K562 (cell line): ENCODE results near the gene MYO1H. TPM values are rescaled to one million over a fixed set of nuclear protein-coding genes. Genes with fewer than 3 reads are reported as not detected.

ENCODE experiments used
- ARID2 ChIP-seq: fragments of 450-650 bp; IDR thresholded peaks from 2 replicates; pipeline ENCODE4 v1.6.1; 2017; ENCODE audit warnings: antibody characterized with exemption, mild to moderate bottlenecking
- FOXP1 ChIP-seq: sonication (generic); formaldehyde crosslinking; IDR thresholded peaks from 2 replicates; pipeline ENCODE4 v1.8.0; 2022; ENCODE audit warnings: mild to moderate bottlenecking, missing genetic modification reagents
- MAFG ChIP-seq: fragments of 450-650 bp; conservative IDR thresholded peaks from 2 replicates; pipeline ENCODE4 v1.6.1; 2016; ENCODE audit warnings: missing genetic modification characterization, missing compliant biosample characterization
- MTA3 ChIP-seq: fragments of 450-650 bp; formaldehyde crosslinking; IDR thresholded peaks from 2 replicates; pipeline ENCODE4 v1.6.1; 2017; ENCODE audit warnings: mild to moderate bottlenecking, borderline replicate concordance
- REST ChIP-seq, 2 experiments: fragments of 450-650 bp; formaldehyde crosslinking in 1 of 2; IDR thresholded peaks; 2 replicates each; pipeline versions ENCODE4 v1.4.0 to v1.6.1; 2014 to 2020; ENCODE audit warnings: mild to moderate bottlenecking in 2 of 2, borderline replicate concordance in 1 of 2, low read depth in 1 of 2
- SMC3 ChIP-seq: conservative IDR thresholded peaks from 2 replicates; pipeline ENCODE4 v1.6.1; 2011; ENCODE audit warnings: low read depth, low read length, improper control_type of control experiment; ENCODE audit not compliant: insufficient read depth
- polyA plus RNA-seq, 8 experiments: library from polyadenylated mRNA; depleted of rRNA in 4 of 8; stranded (reverse) in 5 of 8; unstranded in 3 of 8; fragments of >200 nt; fragmentation: Nextera tagmentation in 2 of 8; fragmentation: Illumina TruSeq in 1 of 8; extraction: Ambion mirVana in 2 of 8; extraction: Trizol in 1 of 8; gene quantifications; 2 replicates each; pipeline versions ENCODE4 v1.2.1 to v1.2.3, GENCODE V29; 2011 to 2014; ENCODE audit warnings: inconsistent platforms in 1 of 8, missing spikeins in 1 of 8
- total RNA-seq, 7 experiments: library from RNA; depleted of rRNA in 6 of 7; stranded (reverse); fragments of >200 nt in 6 of 7; fragmentation: Illumina TruSeq in 2 of 7; extraction: Trizol in 2 of 7; gene quantifications; 2 replicates each; pipeline versions ENCODE4 v1.2.1 to v1.2.3, GENCODE V29; 2011 to 2021; ENCODE audit warnings: low replicate concordance in 1 of 7

MYO1H gene
- total and polyA plus RNA-seq, 9 of the 15 experiments (the other 6 are each of a cell fraction or from before 2014, with no cell fraction given) = not detected

- peak; percentile 79; the same call in 1 of the 2 replicates for TF ChIP-seq REST (IDR thresholded peaks at IDR 0.05; ENCODE audit: borderline replicate concordance)
- no peak for TF ChIP-seq REST (CRISPR knock-in tag; IDR thresholded peaks at IDR 0.05; ENCODE audit: low read depth)
- no peak for TF ChIP-seq FOXP1
- TF ChIP-seq MAFG (tag) = peak; percentile 54
- 0 out of 2 replicates have a peak, but pooled peaks have one; percentile 49 for TF ChIP-seq ARID2
- TF ChIP-seq SMC3 = peak; percentile 64
- no peak for TF ChIP-seq MTA3
These were observed 37.8 kb downstream of the MYO1H start (continued) for GRCh38 chr12:109385339-109386058.
